ENCODE results near the gene PRPF40A. TPM values are rescaled to one million over a fixed set of nuclear protein-coding genes. Genes with fewer than 3 reads are reported as not detected.

The PRPF40A gene
- total RNA-seq, 2 donors from 2014 or later = 82.6 to 97.9 TPM

DNA sequence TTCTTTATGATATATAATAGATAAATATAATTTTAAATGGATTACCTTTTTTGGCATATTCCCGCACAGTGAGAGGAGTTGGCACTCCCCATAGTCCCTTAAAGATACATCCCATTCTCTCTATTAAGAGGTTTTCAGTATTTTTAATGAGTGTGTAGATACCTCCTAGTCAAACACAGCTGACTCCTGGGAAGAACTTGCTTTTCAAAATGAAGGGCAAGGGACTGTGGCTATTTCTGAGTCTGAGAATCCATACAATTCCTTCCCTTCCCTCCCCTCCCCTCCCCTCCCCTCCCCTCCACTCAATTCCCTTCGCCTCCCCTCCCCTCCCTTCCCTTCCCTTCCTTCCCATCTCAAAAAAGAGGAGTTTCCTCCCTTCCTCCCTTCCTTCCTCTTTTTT is 93.5 kb downstream of the PRPF40A start:
- DNase-seq (ENCODE audit: low spot score) = no peak
- 100% methylated on average over 1 of the region's 2 CpGs for WGBS
- TF ChIP-seq POLR2A (IDR thresholded peaks at IDR 0.05) (no peak), POLR2AphosphoS5 (IDR thresholded peaks at IDR 0.05) (no peak)
- TF ChIP-seq, protein P1, sequence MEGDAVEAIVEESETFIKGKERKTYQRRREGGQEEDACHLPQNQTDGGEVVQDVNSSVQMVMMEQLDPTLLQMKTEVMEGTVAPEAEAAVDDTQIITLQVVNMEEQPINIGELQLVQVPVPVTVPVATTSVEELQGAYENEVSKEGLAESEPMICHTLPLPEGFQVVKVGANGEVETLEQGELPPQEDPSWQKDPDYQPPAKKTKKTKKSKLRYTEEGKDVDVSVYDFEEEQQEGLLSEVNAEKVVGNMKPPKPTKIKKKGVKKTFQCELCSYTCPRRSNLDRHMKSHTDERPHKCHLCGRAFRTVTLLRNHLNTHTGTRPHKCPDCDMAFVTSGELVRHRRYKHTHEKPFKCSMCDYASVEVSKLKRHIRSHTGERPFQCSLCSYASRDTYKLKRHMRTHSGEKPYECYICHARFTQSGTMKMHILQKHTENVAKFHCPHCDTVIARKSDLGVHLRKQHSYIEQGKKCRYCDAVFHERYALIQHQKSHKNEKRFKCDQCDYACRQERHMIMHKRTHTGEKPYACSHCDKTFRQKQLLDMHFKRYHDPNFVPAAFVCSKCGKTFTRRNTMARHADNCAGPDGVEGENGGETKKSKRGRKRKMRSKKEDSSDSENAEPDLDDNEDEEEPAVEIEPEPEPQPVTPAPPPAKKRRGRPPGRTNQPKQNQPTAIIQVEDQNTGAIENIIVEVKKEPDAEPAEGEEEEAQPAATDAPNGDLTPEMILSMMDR (IDR thresholded peaks at IDR 0.05) = no peak
- no peaks in the 10 kb centered on the region for H3K36me3 ChIP-seq
- intact Hi-C loops (cut with DNase I) = loop anchor here (5.0 to 10.0 kb wide), 2 partner anchors 219 to 286 kb away; partner anchors contain the start of gene FMNL2
- no peak overlapping the region for H3K4me3 ChIP-seq
- no peaks in the 10 kb centered on the region for H3K27me3 ChIP-seq (replicated peaks; ENCODE audit: insufficient read depth)
- no peaks in the 10 kb centered on the region for H3K4me1 ChIP-seq (replicated peaks)
- H3K9me3 ChIP-seq = no peaks in the 10 kb centered on the region
- no peak overlapping the region for H3K27ac ChIP-seq

DNA sequence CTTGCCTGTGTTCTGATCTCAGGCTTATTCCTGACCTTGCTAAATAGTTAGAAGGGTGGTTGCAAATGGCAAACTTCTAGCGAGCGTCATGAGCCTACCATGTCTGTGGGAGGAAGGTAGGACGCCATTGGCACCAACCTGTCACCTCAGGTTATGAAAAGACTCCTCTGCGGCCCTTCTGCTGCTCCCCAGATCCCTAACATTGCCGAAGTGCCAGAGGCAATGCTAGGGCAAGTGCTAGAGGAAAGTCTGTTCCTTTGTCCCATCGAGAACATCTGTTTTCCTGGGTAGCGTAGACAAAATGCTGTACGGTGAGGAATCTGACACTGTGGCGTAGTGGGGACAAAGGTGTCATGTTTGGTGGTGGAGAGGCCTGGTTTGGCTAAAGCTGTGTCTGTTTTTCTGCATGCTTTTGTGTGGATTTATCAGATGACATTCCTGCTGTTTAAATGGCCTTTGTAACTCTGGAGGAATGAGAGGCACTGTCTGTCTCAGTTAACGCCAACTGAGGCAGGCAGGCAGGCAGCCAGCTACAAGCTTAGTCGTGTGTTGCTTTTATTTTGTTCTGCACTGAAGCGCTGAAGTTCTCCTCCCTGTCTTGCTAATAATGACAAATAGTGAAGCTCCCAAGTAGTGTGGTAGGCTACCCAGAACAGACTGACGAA is 94.1 kb downstream of the PRPF40A start:
- no peaks in the 10 kb centered on the region for H3K4me1 ChIP-seq (replicated peaks)
- no peak overlapping the region for H3K27ac ChIP-seq
- no peak for TF ChIP-seq POLR2A (IDR thresholded peaks at IDR 0.05)
- TF ChIP-seq, protein P1 (IDR thresholded peaks at IDR 0.05) = no peak
- intact Hi-C loops (cut with DNase I) = loop anchor here (5.0 to 10.0 kb wide), 2 partner anchors 218 to 286 kb away; partner anchors contain the start of gene FMNL2
- no peak for DNase-seq (ENCODE audit: low spot score)
- no peaks in the 10 kb centered on the region for H3K9me3 ChIP-seq
- no peaks in the 10 kb centered on the region for H3K36me3 ChIP-seq
- H3K27me3 ChIP-seq (replicated peaks; ENCODE audit: insufficient read depth) = no peaks in the 10 kb centered on the region
- no peak overlapping the region for H3K4me3 ChIP-seq
- 71% methylated on average over 13 of the region's 13 CpGs for WGBS

DNA sequence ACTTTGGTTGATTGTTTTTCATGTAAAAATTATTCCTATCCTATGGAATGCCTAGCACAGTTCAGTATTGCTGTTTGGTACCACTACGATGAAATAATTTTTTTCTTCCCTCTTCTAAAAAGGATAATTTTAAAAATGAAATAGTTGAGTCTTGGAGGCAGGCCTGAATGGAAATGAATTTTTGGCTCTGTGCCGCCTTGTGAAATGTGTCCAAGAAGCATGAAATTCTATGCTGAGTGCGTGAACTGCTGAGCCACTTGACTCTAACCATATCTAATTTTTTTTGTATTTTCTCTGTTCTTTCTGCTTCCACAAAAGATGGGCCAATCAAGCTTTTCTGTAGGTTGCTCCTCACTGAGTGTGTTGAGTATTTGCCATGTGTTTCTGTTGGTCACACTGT is 95.0 kb downstream of the PRPF40A start:
- intact Hi-C loops (cut with DNase I) = loop anchor here (5.0 to 10.0 kb wide), 2 partner anchors 217 to 285 kb away; partner anchors contain the start of gene FMNL2

DNA sequence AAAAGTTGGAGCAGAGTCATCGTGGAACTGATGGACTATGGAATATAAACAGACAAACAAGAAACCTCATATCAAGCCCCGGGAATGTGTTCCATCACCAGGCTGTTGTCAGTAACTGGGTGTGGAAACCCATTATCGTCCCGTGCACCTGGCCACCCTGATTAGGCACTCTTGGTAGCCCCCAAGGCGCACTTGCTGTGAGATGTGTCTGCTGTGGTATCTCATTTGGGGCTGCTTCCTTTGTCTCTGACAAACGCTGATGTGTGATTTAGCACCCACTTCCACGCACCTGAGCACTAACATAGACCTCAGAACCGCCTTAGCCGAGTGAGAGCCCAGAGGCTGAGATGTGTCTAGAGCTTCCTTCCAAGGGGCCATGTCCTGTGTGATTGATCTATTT is 96.3 kb downstream of the PRPF40A start:
- no peaks in the 10 kb centered on the region for H3K9me3 ChIP-seq
- no peak overlapping the region for H3K27ac ChIP-seq
- no peaks in the 10 kb centered on the region for H3K4me1 ChIP-seq (replicated peaks)
- no peaks in the 10 kb centered on the region for H3K27me3 ChIP-seq (replicated peaks; ENCODE audit: insufficient read depth)
- no peaks in the 10 kb centered on the region for H3K36me3 ChIP-seq
- intact Hi-C loops (cut with DNase I) = loop anchor here (5.0 to 10.0 kb wide), 2 partner anchors 216 to 284 kb away; partner anchors contain the start of gene FMNL2
- no peak for TF ChIP-seq POLR2A (IDR thresholded peaks at IDR 0.05)
- TF ChIP-seq POLR2AphosphoS5 (IDR thresholded peaks at IDR 0.05) = no peak
- TF ChIP-seq, protein P1 (IDR thresholded peaks at IDR 0.05) = no peak
- H3K4me3 ChIP-seq = no peak overlapping the region
- 92% methylated on average over 9 of the region's 9 CpGs for WGBS
- no peak for DNase-seq (ENCODE audit: low spot score)

More for the DNA sequence above, 95.0 kb downstream of the PRPF40A start:
- no peak overlapping the region for H3K4me3 ChIP-seq
- 75% methylated on average over 3 of the region's 3 CpGs for WGBS
- H3K4me1 ChIP-seq (replicated peaks) = no peaks in the 10 kb centered on the region
- DNase-seq (ENCODE audit: low spot score) = no peak
- TF ChIP-seq POLR2AphosphoS5 (IDR thresholded peaks at IDR 0.05) (no peak), POLR2A (IDR thresholded peaks at IDR 0.05) (no peak)
- TF ChIP-seq, protein P1 (IDR thresholded peaks at IDR 0.05) = no peak
- H3K27me3 ChIP-seq (replicated peaks; ENCODE audit: insufficient read depth) = no peaks in the 10 kb centered on the region
- H3K36me3 ChIP-seq = no peaks in the 10 kb centered on the region
- no peaks in the 10 kb centered on the region for H3K9me3 ChIP-seq
- no peak overlapping the region for H3K27ac ChIP-seq

DNA sequence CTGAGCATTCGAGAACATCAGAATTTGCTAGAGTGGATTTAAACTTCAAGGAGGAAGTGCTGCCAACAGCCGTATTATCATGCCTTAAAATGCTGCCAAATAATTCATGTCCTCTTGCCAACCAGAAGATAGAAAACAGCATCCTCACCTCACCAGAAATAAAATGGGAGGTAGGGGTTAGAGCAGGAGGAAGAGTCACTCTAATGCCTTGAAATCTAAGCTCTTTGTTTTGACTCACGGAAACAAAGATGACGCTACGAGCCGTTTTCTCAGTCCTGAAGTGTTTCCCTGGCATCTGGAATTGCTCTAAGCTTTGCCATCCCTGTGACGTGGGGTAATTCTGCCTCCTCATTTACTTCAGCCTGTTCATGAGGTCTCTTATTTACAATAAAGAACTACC is 97.1 kb downstream of the PRPF40A start:
- no peak overlapping the region for H3K4me3 ChIP-seq
- H3K4me1 ChIP-seq (replicated peaks) = no peaks in the 10 kb centered on the region
- no peaks in the 10 kb centered on the region for H3K36me3 ChIP-seq
- H3K27ac ChIP-seq = peak overlapping the region in 1 of 2 donors; percentile 0
- 59% methylated on average over 7 of the region's 7 CpGs for WGBS
- H3K9me3 ChIP-seq = no peaks in the 10 kb centered on the region
- TF ChIP-seq POLR2AphosphoS5 (IDR thresholded peaks at IDR 0.05) (no peak), POLR2A (IDR thresholded peaks at IDR 0.05) (no peak)
- TF ChIP-seq, protein P1 (IDR thresholded peaks at IDR 0.05) = no peak
- H3K27me3 ChIP-seq (replicated peaks; ENCODE audit: insufficient read depth) = no peaks in the 10 kb centered on the region
- no peak for DNase-seq (ENCODE audit: low spot score)
- intact Hi-C loops (cut with DNase I) = loop anchor here (5.0 to 10.0 kb wide), 2 partner anchors 215 to 283 kb away; partner anchors contain the start of gene FMNL2
